Lower leg skin (tissue), 4 donors: ENCODE measurements around the gene FCER1G. TPM values are rescaled to one million over a fixed set of nuclear protein-coding genes. Genes with fewer than 3 reads are reported as not detected.

Source experiments
- DNase-seq, 2 donors: peaks; one replicate each; pipeline ENCODE4 v3.0.0-alpha.2; 2019; ENCODE audit warnings: low spot score in 2 of 2
- H3K4me3 ChIP-seq: fragments of 200-600 bp; sonication (generic); 2 replicates; pipeline ENCODE4 v1.5.1; 2017; ENCODE audit warnings: mild to moderate bottlenecking, low read depth; ENCODE audit not compliant: poor library complexity, severe bottlenecking
- CTCF ChIP-seq, 3 donors: fragments of 450-650 bp; IDR thresholded peaks; one replicate each; pipeline ENCODE4 v1.5.1; 2016; ENCODE audit warnings: antibody characterized with exemption in 3 of 3, mild to moderate bottlenecking in 3 of 3, moderate library complexity in 2 of 3
- POLR2A ChIP-seq, 2 donors: fragments of 450-650 bp; IDR thresholded peaks; one replicate each; pipeline ENCODE4 v1.6.1; 2016 to 2017; ENCODE audit warnings: antibody characterized with exemption in 2 of 2, mild to moderate bottlenecking in 1 of 2, moderate library complexity in 1 of 2
- WGBS, 2 donors: methylation state at CpG; one replicate each; pipeline ENCODE4 v1.1.5; 2018; 5-methylcytosine and 5-hydroxymethylcytosine counted together
- intact Hi-C: fragments of 100-400 bp; cut with DNase I; formaldehyde crosslinking; loops from one replicate; pipeline ENCODE4 v1.15.0; 2023; ENCODE audit warnings: low total_unique reads
- total RNA-seq, 4 donors: library from RNA; depleted of rRNA; stranded (reverse); fragments of >200 nt; gene quantifications; one replicate each; pipeline ENCODE4 v1.1.0, GENCODE V29; 2016

FCER1G gene
- total RNA-seq, 4 donors from 2014 or later = 5.0 to 31.9 (median 17.9) TPM

- H3K4me3 ChIP-seq = no peak overlapping the region
- TF ChIP-seq POLR2A (IDR thresholded peaks at IDR 0.05) = no peak
- no peak for TF ChIP-seq CTCF (IDR thresholded peaks at IDR 0.05)
- whole genome bisulfite sequencing, 2 donors = 78% methylated on average over 12 of the region's 12 CpGs
- no peak for DNase-seq
- intact Hi-C loops = no loop called here
Observed at GRCh38 chr1:161206411-161207140, 8.5 kb upstream of the FCER1G start.

DNA sequence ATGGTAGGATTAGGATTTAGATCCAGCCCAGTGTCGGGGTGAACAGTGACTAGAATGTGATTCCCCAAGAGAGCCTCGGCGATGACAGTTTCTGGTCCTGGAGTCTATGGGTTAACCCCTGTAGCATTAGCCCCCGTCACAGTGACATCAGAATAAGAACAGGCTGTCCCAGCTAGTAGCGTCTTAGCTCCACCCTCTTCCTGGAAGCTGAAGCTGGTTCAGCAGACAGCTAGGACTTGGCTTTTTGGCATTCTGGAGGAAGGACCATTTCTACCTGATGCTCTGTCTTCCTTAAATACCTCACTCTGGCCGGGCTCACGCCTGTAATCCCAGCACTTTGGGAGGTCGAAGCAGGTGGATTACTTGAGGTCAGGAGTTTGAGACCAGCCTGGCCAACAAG, 7.9 kb upstream of the FCER1G start:
- TF ChIP-seq CTCF (IDR thresholded peaks at IDR 0.05) (no peak), POLR2A (IDR thresholded peaks at IDR 0.05) (no peak)
- no peak overlapping the region for H3K4me3 ChIP-seq
- WGBS, 2 donors = 67 to 69% methylated on average over 8 of the region's 8 CpGs
- DNase-seq = no peak
- intact Hi-C loops = no loop called here

DNA sequence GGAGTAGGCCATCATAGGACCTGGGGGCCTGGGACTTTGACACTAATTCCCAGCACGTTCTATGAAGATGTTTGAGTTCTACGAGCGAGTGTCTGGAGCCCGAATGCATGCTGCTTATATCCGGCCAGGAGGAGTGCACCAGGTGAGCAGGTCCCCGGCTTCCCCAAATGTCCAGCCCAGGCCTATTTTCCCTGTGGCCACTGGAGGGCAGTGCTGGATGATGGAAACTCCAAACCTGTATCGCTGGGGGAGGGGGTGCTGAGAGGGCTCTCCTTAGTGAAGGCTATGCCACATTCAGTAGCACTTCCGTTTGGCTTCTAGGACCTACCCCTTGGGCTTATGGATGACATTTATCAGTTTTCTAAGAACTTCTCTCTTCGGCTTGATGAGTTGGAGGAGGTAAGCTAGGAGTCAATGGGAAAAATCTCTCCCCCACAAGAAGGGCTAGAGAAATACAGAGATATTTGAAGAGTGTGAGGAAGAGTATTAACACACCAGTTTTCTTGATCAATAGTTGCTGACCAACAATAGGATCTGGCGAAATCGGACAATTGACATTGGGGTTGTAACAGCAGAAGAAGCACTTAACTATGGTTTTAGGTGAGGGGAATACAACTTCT, 5.2 kb upstream of the FCER1G start:
- DNase-seq = peak; percentile 66 to 92
- 41 to 47% methylated on average over 11 of the region's 11 CpGs for WGBS, 2 donors
- TF ChIP-seq CTCF (IDR thresholded peaks at IDR 0.05) (no peak), POLR2A (IDR thresholded peaks at IDR 0.05) (no peak)
- intact Hi-C loops = no loop called here
- H3K4me3 ChIP-seq = no peak overlapping the region

DNA sequence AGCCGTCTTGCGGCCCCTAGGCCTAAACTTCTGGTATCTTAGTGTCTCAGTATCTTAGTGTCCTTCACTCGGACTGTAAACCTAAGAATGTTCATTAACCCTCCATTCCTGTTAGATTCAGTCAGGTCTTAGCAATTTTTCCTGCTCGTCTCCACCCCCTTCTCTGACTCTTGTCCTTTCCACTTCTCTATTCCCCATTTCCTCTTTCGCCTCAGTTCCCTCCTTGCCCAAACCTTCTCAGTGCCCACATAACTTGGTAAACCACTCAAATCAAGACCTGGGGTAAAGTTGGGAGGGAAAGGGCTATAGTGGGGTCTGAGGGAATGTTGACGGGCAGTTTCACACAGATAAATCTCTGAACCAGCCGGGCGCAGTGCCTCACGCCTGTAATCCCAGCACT, 726 bp upstream of the FCER1G start:
- no peak for DNase-seq
- 89 to 90% methylated on average over 9 of the region's 9 CpGs for WGBS, 2 donors
- intact Hi-C loops = no loop called here
- TF ChIP-seq POLR2A (IDR thresholded peaks at IDR 0.05) = no peak
- no peak for TF ChIP-seq CTCF (IDR thresholded peaks at IDR 0.05)
- H3K4me3 ChIP-seq = no peak overlapping the region

DNA sequence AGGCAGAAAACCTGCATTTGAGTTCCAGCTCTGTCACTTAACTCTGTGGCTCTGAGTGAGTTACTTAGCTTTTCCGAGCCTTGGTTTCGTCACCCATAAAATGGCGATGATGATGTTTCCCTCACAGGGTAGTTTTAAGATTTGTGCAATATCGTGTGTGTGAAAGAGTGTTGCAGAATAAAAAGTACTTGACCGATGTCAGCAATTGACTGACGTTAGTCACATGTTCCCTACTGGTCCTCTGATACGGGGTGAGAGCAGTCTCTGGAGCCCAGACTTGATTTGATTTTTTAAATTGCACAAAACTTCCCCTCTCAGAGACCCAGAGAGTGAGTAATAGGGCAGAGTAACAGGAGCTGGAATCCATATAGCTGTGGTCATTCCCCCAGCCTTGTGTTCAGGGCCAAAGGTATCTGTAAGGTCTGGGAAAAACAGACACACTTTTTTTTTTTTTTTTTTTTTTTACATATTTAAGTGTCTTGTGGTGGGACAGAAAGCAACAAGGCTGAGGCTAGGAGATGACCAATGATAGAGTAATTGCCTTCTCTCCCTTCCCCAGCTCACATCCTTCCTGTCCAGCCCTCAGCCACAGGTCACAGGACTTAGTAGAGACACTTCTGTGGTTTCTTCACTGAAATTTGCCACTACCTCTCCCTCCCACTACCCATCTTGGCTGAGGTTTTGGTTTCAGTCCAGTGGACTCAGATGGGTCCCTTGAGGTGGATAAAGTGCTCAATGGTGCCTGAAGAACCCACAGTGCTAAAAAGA, 2.0 kb downstream of the FCER1G start:
- TF ChIP-seq CTCF (IDR thresholded peaks at IDR 0.05) = no peak
- no peak for TF ChIP-seq POLR2A (IDR thresholded peaks at IDR 0.05)
- WGBS, 2 donors = 52 to 55% methylated on average over 7 of the region's 7 CpGs
- intact Hi-C loops = no loop called here
- H3K4me3 ChIP-seq = no peak overlapping the region
- DNase-seq = peak in 1 of 2 donors; percentile 53
